ENCODE results near the gene SLFN13. TPM values are rescaled to one million over a fixed set of nuclear protein-coding genes. Genes with fewer than 3 reads are reported as not detected.

Gene SLFN13
- total and polyA plus RNA-seq, 9 donors = 0.99 to 20.6 (median 10.2) TPM

DNA sequence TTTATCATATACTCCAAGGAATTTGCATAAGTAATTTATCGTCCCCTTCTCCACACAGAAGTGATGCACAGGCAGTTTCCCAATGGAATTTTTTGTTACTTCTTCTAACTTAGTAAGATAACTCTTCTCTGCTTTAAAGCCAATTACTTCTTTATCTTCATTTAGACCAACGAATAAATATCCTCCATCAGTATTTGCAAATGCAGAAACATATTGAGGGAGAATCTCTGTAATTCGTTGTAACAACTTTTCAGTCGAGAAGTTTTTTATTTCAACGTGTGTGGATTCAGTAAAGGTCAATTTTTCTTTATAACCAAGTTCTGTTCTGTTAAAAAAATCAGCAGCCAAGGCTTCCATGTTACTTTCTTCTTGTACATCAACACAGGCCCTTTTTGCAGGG, 30.7 kb upstream of the SLFN13 start:
- no peaks in the 10 kb centered on the region for H3K27me3 ChIP-seq
- no peak overlapping the region for H3K4me3 ChIP-seq
- no peaks in the 10 kb centered on the region for H3K4me1 ChIP-seq (ENCODE audit: insufficient read depth)
- H3K36me3 ChIP-seq = no peaks in the 10 kb centered on the region
- TF ChIP-seq POLR2A (IDR thresholded peaks at IDR 0.05) (no peak), CTCF (IDR thresholded peaks at IDR 0.05) (no peak), EP300 (IDR thresholded peaks at IDR 0.05) (no peak)
- intact Hi-C loops (cut with DNase I) = no loop called here
- WGBS, 3 donors = 58 to 73% (median 67%) methylated on average over 5 of the region's 5 CpGs
- no peak for DNase-seq
- H3K27ac ChIP-seq = no peak overlapping the region
- H3K9me3 ChIP-seq = no peaks in the 10 kb centered on the region

DNA sequence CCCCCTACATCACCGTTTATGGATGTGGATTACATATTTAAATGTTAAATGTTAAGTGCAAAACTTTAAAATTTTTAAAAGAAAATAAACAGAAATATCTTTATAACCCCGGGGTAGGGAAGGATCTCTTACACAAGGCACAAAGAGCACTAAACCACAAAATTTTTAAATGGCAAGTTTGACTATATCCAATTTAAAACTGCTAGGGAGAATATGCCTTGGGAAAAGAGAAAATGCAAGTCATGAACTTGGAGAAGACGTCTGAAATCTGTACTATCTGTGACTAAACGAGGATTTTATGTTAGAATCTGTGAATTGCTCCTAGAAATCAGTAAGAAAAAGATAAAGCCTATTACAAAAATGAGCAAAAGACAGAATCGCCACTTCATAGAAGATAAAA, 28.7 kb upstream of the SLFN13 start:
- H3K36me3 ChIP-seq = no peaks in the 10 kb centered on the region
- no peak overlapping the region for H3K4me3 ChIP-seq
- H3K4me1 ChIP-seq (ENCODE audit: insufficient read depth) = no peaks in the 10 kb centered on the region
- H3K27me3 ChIP-seq = no peaks in the 10 kb centered on the region
- H3K27ac ChIP-seq = no peak overlapping the region
- H3K9me3 ChIP-seq = no peaks in the 10 kb centered on the region
- TF ChIP-seq EP300 (IDR thresholded peaks at IDR 0.05) = no peak
- TF ChIP-seq CTCF (IDR thresholded peaks at IDR 0.05) = no peak
- WGBS, 3 donors = 61 to 69% (median 68%) methylated on average over 5 of the region's 5 CpGs
- intact Hi-C loops (cut with DNase I) = no loop called here
- DNase-seq = no peak

DNA sequence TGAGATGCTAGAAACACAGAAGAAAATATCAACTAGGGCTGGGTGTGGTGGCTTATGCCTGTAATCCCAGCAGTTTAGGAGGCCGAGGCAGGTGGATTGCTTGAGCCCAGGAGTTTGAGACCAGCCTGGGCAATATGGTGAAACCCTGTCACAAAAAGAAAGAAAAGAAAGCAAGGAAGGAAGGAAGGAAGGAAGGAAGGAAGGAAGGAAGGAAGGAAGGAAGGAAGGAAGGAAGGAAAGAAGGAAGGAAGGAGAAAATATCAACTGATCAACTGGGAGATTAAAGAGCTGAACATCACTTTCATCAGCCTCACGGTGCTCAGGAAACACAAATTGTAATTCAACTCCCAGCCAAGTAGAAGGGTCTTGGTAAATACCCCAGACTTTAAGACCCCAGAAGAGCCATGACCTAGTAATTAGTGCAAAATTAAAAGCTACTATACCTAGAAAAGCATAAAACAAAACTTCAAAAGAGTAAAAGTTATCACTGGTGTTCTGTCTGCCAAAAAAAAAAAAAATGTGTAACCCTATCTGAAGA, 27.8 kb upstream of the SLFN13 start:
- Histone ChIP-seq H3K27me3 (no peaks in the 10 kb centered on the region), H3K4me1 (ENCODE audit: insufficient read depth) (no peaks in the 10 kb centered on the region), H3K9me3 (no peaks in the 10 kb centered on the region), H3K27ac (no peak overlapping the region), H3K36me3 (no peaks in the 10 kb centered on the region), H3K4me3 (no peak overlapping the region)
- intact Hi-C loops (cut with DNase I) = no loop called here
- 62 to 71% (median 68%) methylated on average over 2 of the region's 2 CpGs for whole genome bisulfite sequencing, 3 donors
- TF ChIP-seq POLR2A (IDR thresholded peaks at IDR 0.05) (no peak), EP300 (IDR thresholded peaks at IDR 0.05) (no peak), CTCF (IDR thresholded peaks at IDR 0.05) (no peak)
- DNase-seq = no peak

GRCh38 chr17:35468475-35468874, 19.9 kb upstream of the SLFN13 start:
- Histone ChIP-seq H3K4me3 (no peak overlapping the region), H3K4me1 (ENCODE audit: insufficient read depth) (no peaks in the 10 kb centered on the region), H3K36me3 (no peaks in the 10 kb centered on the region), H3K27me3 (no peaks in the 10 kb centered on the region), H3K9me3 (no peaks in the 10 kb centered on the region), H3K27ac (no peak overlapping the region)
- 71 to 82% (median 74%) methylated on average over 4 of the region's 4 CpGs for WGBS, 3 donors
- intact Hi-C loops (cut with DNase I) = no loop called here
- DNase-seq = no peak
- no peak for TF ChIP-seq POLR2A (IDR thresholded peaks at IDR 0.05)
- no peak for TF ChIP-seq EP300 (IDR thresholded peaks at IDR 0.05)
- TF ChIP-seq CTCF (IDR thresholded peaks at IDR 0.05) = no peak
